GM21447 (cell line): ENCODE measurements around the gene PITPNM1.
A peak's percentile ranks its signal among the peaks of the same experiment; 100 is the strongest.
"Not testable (repeated sequence)": the region's sequence is repeated elsewhere in the genome, so short reads cannot be mapped to it uniquely, and the experiment has no call there.

Source experiments
- ATAC-seq: cut with Tn5 transposase; IDR thresholded peaks from one replicate; pipeline ENCODE4 v1.9.1; 2021; ENCODE audit not compliant: unreplicated experiment

The PITPNM1 gene

GRCh38 chr11:67468056-67468455 lies 37.1 kb downstream of the PITPNM1 start:
- ATAC-seq = no peak

- no peak for ATAC-seq
Measured at GRCh38 chr11:67466962-67467771, 38.0 kb downstream of the PITPNM1 start.

GRCh38 chr11:67466367-67466766 lies 38.8 kb downstream of the PITPNM1 start:
- ATAC-seq = no peak

GRCh38 chr11:67465530-67465929 lies 39.6 kb downstream of the PITPNM1 start:
- ATAC-seq = not testable (repeated sequence)

GRCh38 chr11:67465189-67465510 lies 40.0 kb downstream of the PITPNM1 start:
- ATAC-seq = no peak

GRCh38 chr11:67464411-67465188 lies 40.6 kb downstream of the PITPNM1 start:
- peak; percentile 50 for ATAC-seq

GRCh38 chr11:67463680-67464410 lies 41.3 kb downstream of the PITPNM1 start:
- ATAC-seq = no peak

- ATAC-seq = no peak
Measured at GRCh38 chr11:67463186-67463585, 42.0 kb downstream of the PITPNM1 start.

- ATAC-seq = no peak
Measured at GRCh38 chr11:67458266-67458665, 46.9 kb downstream of the PITPNM1 start.

GRCh38 chr11:67457453-67457852 lies 47.7 kb downstream of the PITPNM1 start:
- ATAC-seq = no peak

GRCh38 chr11:67456068-67456705 lies 49.0 kb downstream of the PITPNM1 start:
- ATAC-seq = no peak

GRCh38 chr11:67455054-67455453 lies 50.1 kb downstream of the PITPNM1 start, which contains the start of gene CABP4:
Gene CABP4 (plus strand): TSS chr11:67455354. CDS start chr11:67455424, 70 bp downstream.
- no peak for ATAC-seq

GRCh38 chr11:67453816-67454732 lies 51.1 kb downstream of the PITPNM1 start:
- no peak for ATAC-seq

- no peak for ATAC-seq
Measured at GRCh38 chr11:67452141-67452952, 52.8 kb downstream of the PITPNM1 start, which contains the start of gene GPR152. Gene GPR152 (minus strand): TSS chr11:67452729. CDS start chr11:67452724, 5 bp downstream.

- no peak for ATAC-seq
Measured at GRCh38 chr11:67451658-67451976, 53.5 kb downstream of the PITPNM1 start.

GRCh38 chr11:67450796-67451657 lies 54.1 kb downstream of the PITPNM1 start:
- no peak for ATAC-seq

GRCh38 chr11:67449116-67449844 lies 55.9 kb downstream of the PITPNM1 start:
- no peak for ATAC-seq

GRCh38 chr11:67448220-67448609 lies 56.9 kb downstream of the PITPNM1 start:
- no peak for ATAC-seq
